ENCODE results near the gene BTNL2.
"Not testable (repeated sequence)": the region's sequence is repeated elsewhere in the genome, so short reads cannot be mapped to it uniquely, and the experiment has no call there.

Gene BTNL2, protein sequence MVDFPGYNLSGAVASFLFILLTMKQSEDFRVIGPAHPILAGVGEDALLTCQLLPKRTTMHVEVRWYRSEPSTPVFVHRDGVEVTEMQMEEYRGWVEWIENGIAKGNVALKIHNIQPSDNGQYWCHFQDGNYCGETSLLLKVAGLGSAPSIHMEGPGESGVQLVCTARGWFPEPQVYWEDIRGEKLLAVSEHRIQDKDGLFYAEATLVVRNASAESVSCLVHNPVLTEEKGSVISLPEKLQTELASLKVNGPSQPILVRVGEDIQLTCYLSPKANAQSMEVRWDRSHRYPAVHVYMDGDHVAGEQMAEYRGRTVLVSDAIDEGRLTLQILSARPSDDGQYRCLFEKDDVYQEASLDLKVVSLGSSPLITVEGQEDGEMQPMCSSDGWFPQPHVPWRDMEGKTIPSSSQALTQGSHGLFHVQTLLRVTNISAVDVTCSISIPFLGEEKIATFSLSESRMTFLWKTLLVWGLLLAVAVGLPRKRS

DNA sequence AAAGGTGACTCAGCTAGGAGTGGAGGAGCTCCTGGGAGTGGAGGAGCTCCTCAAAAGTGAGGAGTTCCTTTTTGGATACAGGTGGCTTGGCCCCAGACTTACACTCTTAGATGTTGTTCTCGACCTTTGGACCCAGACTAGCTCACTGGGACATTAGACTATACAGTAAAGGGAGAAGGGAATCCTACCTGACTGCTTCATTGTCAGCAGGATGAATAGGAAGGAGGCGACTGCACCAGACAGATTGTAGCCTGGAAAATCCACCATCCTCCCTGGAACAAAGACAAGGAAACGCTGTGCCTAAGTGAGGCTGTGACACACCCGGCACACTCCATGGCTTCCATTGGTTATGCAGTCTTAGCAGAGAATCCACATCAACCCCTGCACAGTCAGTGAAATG lies at the start of gene BTNL2:
TSS of gene BTNL2 (minus strand) at position 325 of the 400 bp plus-strand sequence. CDS start at position 267, 58 bp downstream.
- no peak for DNase-seq

GRCh38 chr6:32449088-32449736 lies 42.2 kb upstream of the BTNL2 start:
- no peak for DNase-seq

DNA sequence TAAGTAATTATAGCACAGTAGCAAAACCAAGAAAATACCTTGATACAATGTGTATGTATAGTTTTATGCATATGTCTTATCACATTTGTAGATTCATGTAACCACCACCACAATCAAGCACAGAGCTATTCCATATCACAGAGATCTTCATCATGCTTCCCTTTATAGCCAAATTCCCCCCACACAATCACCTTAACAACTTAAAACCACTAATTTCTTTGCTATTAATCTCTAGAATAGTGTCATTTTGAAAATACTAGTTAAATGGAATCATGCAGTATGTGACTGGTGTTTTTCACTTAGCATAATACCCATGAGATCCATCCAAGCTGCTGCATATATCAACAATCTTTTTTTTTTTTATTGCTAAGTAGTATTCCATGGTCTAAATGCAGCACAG lies 41.0 kb upstream of the BTNL2 start:
- no peak for DNase-seq

- no peak for DNase-seq
These were observed 38.4 kb upstream of the BTNL2 start for GRCh38 chr6:32445321-32445854.

GRCh38 chr6:32444433-32444832 lies 37.5 kb upstream of the BTNL2 start:
- no peak for DNase-seq

DNA sequence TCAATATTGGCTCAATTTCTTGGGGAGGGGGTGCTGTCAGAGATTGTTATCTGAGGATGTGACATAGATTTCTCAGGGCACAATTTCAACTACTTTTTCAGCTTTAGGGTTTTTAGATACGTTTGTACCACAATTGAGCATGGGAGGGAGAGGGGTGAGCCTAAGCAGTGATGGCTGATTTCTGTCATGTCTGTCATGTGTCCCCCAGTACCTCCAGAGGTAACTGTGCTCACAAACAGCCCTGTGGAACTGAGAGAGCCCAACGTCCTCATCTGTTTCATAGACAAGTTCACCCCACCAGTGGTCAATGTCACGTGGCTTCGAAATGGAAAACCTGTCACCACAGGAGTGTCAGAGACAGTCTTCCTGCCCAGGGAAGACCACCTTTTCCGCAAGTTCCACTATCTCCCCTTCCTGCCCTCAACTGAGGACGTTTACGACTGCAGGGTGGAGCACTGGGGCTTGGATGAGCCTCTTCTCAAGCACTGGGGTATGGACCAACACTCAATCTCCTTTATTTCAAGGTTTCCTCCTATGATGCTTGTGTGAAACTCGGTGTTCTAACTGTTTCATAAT lies 36.1 kb upstream of the BTNL2 start:
- no peak for DNase-seq

- DNase-seq: no peak
These were observed 35.3 kb upstream of the BTNL2 start for GRCh38 chr6:32442243-32442667.

DNA sequence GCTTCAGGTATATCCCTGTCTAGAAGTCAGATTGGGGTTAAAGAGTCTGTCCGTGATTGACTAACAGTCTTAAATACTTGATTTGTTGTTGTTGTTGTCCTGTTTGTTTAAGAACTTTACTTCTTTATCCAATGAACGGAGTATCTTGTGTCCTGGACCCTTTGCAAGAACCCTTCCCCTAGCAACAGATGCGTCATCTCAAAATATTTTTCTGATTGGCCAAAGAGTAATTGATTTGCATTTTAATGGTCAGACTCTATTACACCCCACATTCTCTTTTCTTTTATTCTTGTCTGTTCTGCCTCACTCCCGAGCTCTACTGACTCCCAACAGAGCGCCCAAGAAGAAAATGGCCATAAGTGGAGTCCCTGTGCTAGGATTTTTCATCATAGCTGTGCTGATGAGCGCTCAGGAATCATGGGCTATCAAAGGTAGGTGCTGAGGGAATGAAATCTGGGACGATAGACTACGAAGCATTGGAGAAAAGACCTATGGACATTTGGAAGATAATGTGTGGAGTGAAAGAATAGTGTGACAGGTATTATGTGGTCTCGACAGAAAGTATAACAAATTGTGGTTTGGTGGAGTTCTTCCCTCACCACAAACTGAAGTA lies 32.7 kb upstream of the BTNL2 start, which contains the start of gene HLA-DRA:
TSS of gene HLA-DRA (plus strand) at position 286 of the 613 bp plus-strand sequence. CDS start at position 350, 64 bp downstream.
- peak in 1 of 2 donors; percentile 59 for DNase-seq

- no peak for DNase-seq
These were observed 32.2 kb upstream of the BTNL2 start for GRCh38 chr6:32439139-32439538.

GRCh38 chr6:32436995-32437836 lies 30.2 kb upstream of the BTNL2 start:
- DNase-seq: peak in 1 of 2 donors; percentile 49

GRCh38 chr6:32436186-32436585 lies 29.2 kb upstream of the BTNL2 start:
- DNase-seq: no peak

DNA sequence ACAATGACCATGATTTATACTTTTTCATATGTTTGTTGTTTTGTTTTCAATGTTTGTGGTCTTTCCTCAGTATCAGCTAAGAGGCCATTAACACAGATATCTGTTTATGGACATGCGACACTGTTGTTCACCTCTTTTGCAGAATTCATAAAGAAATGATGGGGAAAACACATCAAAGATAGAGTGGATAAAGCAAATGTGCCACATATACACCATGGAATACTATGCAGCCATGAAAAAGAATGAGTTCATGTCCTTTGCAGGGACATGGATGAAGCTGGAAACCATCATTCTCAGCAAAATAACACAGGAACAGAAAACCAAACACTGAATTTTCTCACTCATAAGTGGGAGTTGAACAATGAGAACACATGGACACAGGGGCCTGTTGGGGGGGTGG lies 27.0 kb upstream of the BTNL2 start:
- not testable (repeated sequence) for DNase-seq

DNA sequence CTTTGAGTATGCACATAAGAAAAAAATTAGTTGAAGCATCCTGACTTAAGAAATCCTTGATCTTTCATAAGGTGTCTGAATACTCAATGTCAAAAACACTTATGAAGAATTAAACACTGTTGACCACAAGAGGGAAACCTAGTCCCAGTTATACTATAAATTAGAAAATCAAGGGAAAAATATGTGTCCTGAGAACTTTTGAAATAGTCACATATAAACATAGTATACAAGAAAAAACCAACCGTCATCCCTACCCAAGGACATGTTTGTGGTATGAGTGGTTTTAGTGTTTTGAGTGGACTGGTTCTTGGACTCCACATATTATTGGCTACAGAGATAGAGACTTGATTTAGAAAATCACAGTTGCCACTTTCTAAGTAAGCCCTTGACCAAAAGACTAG lies 25.1 kb upstream of the BTNL2 start:
- peak in 1 of 2 donors; percentile 25 for DNase-seq

GRCh38 chr6:32431142-32431541 lies 24.2 kb upstream of the BTNL2 start:
- no peak for DNase-seq

- no peak for DNase-seq
These were observed 23.2 kb upstream of the BTNL2 start for GRCh38 chr6:32430179-32430578.

- DNase-seq: no peak
These were observed 21.0 kb upstream of the BTNL2 start for GRCh38 chr6:32427934-32428474.

- DNase-seq: no peak
These were observed 20.2 kb upstream of the BTNL2 start for GRCh38 chr6:32427218-32427617.

- DNase-seq: no peak
These were observed 19.4 kb upstream of the BTNL2 start for GRCh38 chr6:32426338-32426737.

- no peak for DNase-seq
These were observed 17.8 kb upstream of the BTNL2 start for GRCh38 chr6:32424589-32425300.

DNA sequence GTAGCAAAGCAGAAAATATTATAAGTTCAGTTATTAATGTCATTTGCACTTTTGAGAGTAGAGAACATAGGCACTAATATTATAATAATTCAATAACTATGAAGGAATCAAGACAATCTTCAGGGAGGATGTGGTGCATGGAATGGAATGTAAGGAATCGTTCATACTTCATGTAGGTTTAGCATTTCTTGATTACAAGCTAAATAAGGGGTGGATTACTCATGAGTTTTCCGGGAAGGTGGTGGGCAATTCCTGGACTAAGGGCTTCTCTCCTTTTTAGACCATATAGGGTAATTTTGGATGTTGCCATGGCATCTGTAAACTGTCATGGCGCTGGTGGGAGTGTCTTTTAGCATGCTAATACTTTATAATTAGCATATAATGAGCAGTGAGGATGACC lies 9.1 kb upstream of the BTNL2 start:
- DNase-seq: no peak

GRCh38 chr6:32415521-32416019 lies 8.6 kb upstream of the BTNL2 start:
- DNase-seq: peak; percentile 52 to 59

Data from hippocampal formation (tissue), 2 donors.